Measurements from ENCODE around the gene NR3C2.

NR3C2 gene

GRCh38 chr4:148435654-148436406 lies 6.4 kb downstream of the NR3C2 start:
- WGBS (ENCODE audit: extremely low coverage, insufficient coverage, insufficient read length) = no CpG with 5 or more reads among the region's 16 CpGs

GRCh38 chr4:148434075-148434773 lies 8.0 kb downstream of the NR3C2 start:
- Histone ChIP-seq H4K91ac (ENCODE audit: low read depth, low read length) (no peak overlapping the region), H3K27me3 (ENCODE audit: insufficient read depth, low read length) (no peaks in the 10 kb centered on the region), H3K23ac (ENCODE audit: low read length) (no peak overlapping the region), H3K79me2 (ENCODE audit: control insufficient read depth, insufficient read depth, low read length, poor library complexity) (no peaks in the 10 kb centered on the region), H2AFZ (ENCODE audit: insufficient read depth, low read length, poor library complexity) (no peak overlapping the region), H3K14ac (ENCODE audit: low read length) (no peak overlapping the region), H4K8ac (ENCODE audit: low read depth, low read length) (no peak overlapping the region), H3K9ac (ENCODE audit: low read length) (no peak overlapping the region), H3K4me2 (ENCODE audit: low read length) (no peak overlapping the region), H4K12ac (ENCODE audit: low read depth, low read length) (no peak overlapping the region), H3K79me1 (ENCODE audit: low read length) (no peaks in the 10 kb centered on the region), H2BK12ac (ENCODE audit: low read length) (no peak overlapping the region), H2BK5ac (ENCODE audit: low read depth, low read length, poor library complexity) (no peak overlapping the region), H3K18ac (ENCODE audit: low read length) (no peak overlapping the region), H2BK120ac (ENCODE audit: insufficient read depth, low read length, poor library complexity) (no peak overlapping the region), H3K36me3 (ENCODE audit: control insufficient read depth in 1 of 2, insufficient read depth in 2 of 2, low read length in 2 of 2) (no peaks in the 10 kb centered on the region), H3K4me3 (ENCODE audit: low read depth, low read length) (no peak overlapping the region), H3K4me1 (ENCODE audit: control insufficient read depth in 1 of 2, insufficient read depth in 2 of 2, low read length in 2 of 2) (no peaks in the 10 kb centered on the region), H2AK5ac (ENCODE audit: low read length) (no peak overlapping the region), H3K9me3 (ENCODE audit: insufficient read depth, low read depth, low read length) (no peaks in the 10 kb centered on the region), H3K4ac (ENCODE audit: low read depth, low read length) (no peak overlapping the region), H3K27ac (ENCODE audit: low read depth, low read length) (no peak overlapping the region)
- no peak for DNase-seq
- no CpG with 5 or more reads among the region's 2 CpGs for WGBS (ENCODE audit: extremely low coverage, insufficient coverage, insufficient read length)

More at GRCh38 chr4:148435654-148436406, 6.4 kb downstream of the NR3C2 start:
- Histone ChIP-seq H3K79me1 (ENCODE audit: low read length) (no peaks in the 10 kb centered on the region), H2AK5ac (ENCODE audit: low read length) (no peak overlapping the region), H3K14ac (ENCODE audit: low read length) (no peak overlapping the region), H3K23ac (ENCODE audit: low read length) (no peak overlapping the region), H3K79me2 (ENCODE audit: control insufficient read depth, insufficient read depth, low read length, poor library complexity) (no peaks in the 10 kb centered on the region), H2AFZ (ENCODE audit: insufficient read depth, low read length, poor library complexity) (no peak overlapping the region), H2BK5ac (ENCODE audit: low read depth, low read length, poor library complexity) (no peak overlapping the region), H3K27ac (ENCODE audit: low read depth, low read length) (no peak overlapping the region), H3K4me3 (ENCODE audit: low read depth, low read length) (no peak overlapping the region), H3K9ac (ENCODE audit: low read length) (no peak overlapping the region), H2BK12ac (ENCODE audit: low read length) (no peak overlapping the region), H2BK120ac (ENCODE audit: insufficient read depth, low read length, poor library complexity) (no peak overlapping the region), H4K8ac (ENCODE audit: low read depth, low read length) (no peak overlapping the region), H3K27me3 (ENCODE audit: insufficient read depth, low read length) (no peaks in the 10 kb centered on the region), H4K12ac (ENCODE audit: low read depth, low read length) (no peak overlapping the region), H3K4me1 (ENCODE audit: control insufficient read depth in 1 of 2, insufficient read depth in 2 of 2, low read length in 2 of 2) (no peaks in the 10 kb centered on the region), H4K91ac (ENCODE audit: low read depth, low read length) (no peak overlapping the region), H3K18ac (ENCODE audit: low read length) (no peak overlapping the region), H3K4ac (ENCODE audit: low read depth, low read length) (no peak overlapping the region), H3K36me3 (ENCODE audit: control insufficient read depth in 1 of 2, insufficient read depth in 2 of 2, low read length in 2 of 2) (no peaks in the 10 kb centered on the region), H3K4me2 (ENCODE audit: low read length) (no peak overlapping the region), H3K9me3 (ENCODE audit: insufficient read depth, low read depth, low read length) (no peaks in the 10 kb centered on the region)
- no peak for DNase-seq

GRCh38 chr4:148431401-148431800 lies 10.8 kb downstream of the NR3C2 start:
- WGBS (ENCODE audit: extremely low coverage, insufficient coverage, insufficient read length) = no CpG with 5 or more reads among the region's 4 CpGs
- no peak overlapping the region for H3K14ac ChIP-seq (ENCODE audit: low read length)
- H3K79me1 ChIP-seq (ENCODE audit: low read length) = no peaks in the 10 kb centered on the region
- H3K36me3 ChIP-seq (ENCODE audit: control insufficient read depth in 1 of 2, insufficient read depth in 2 of 2, low read length in 2 of 2) = no peaks in the 10 kb centered on the region
- H3K4me3 ChIP-seq (ENCODE audit: low read depth, low read length) = no peak overlapping the region
- no peak overlapping the region for H3K4me2 ChIP-seq (ENCODE audit: low read length)
- H3K4me1 ChIP-seq (ENCODE audit: control insufficient read depth in 1 of 2, insufficient read depth in 2 of 2, low read length in 2 of 2) = no peaks in the 10 kb centered on the region
- no peak overlapping the region for H4K91ac ChIP-seq (ENCODE audit: low read depth, low read length)
- H3K23ac ChIP-seq (ENCODE audit: low read length) = no peak overlapping the region
- H3K27ac ChIP-seq (ENCODE audit: low read depth, low read length) = no peak overlapping the region
- H2AFZ ChIP-seq (ENCODE audit: insufficient read depth, low read length, poor library complexity) = no peak overlapping the region
- no peak overlapping the region for H2BK5ac ChIP-seq (ENCODE audit: low read depth, low read length, poor library complexity)
- no peaks in the 10 kb centered on the region for H3K9me3 ChIP-seq (ENCODE audit: insufficient read depth, low read depth, low read length)
- H2BK12ac ChIP-seq (ENCODE audit: low read length) = no peak overlapping the region
- H3K9ac ChIP-seq (ENCODE audit: low read length) = no peak overlapping the region
- no peak overlapping the region for H4K8ac ChIP-seq (ENCODE audit: low read depth, low read length)
- no peaks in the 10 kb centered on the region for H3K27me3 ChIP-seq (ENCODE audit: insufficient read depth, low read length)
- no peak overlapping the region for H4K12ac ChIP-seq (ENCODE audit: low read depth, low read length)
- H2AK5ac ChIP-seq (ENCODE audit: low read length) = no peak overlapping the region
- no peaks in the 10 kb centered on the region for H3K79me2 ChIP-seq (ENCODE audit: control insufficient read depth, insufficient read depth, low read length, poor library complexity)
- no peak for DNase-seq
- no peak overlapping the region for H3K18ac ChIP-seq (ENCODE audit: low read length)
- no peak overlapping the region for H2BK120ac ChIP-seq (ENCODE audit: insufficient read depth, low read length, poor library complexity)
- H3K4ac ChIP-seq (ENCODE audit: low read depth, low read length) = no peak overlapping the region

- Histone ChIP-seq H3K4me3 (ENCODE audit: low read depth, low read length) (no peak overlapping the region), H2BK12ac (ENCODE audit: low read length) (no peak overlapping the region), H3K27me3 (ENCODE audit: insufficient read depth, low read length) (no peaks in the 10 kb centered on the region), H3K36me3 (ENCODE audit: control insufficient read depth in 1 of 2, insufficient read depth in 2 of 2, low read length in 2 of 2) (no peaks in the 10 kb centered on the region), H3K18ac (ENCODE audit: low read length) (no peak overlapping the region), H2BK5ac (ENCODE audit: low read depth, low read length, poor library complexity) (no peak overlapping the region), H4K8ac (ENCODE audit: low read depth, low read length) (no peak overlapping the region), H2BK120ac (ENCODE audit: insufficient read depth, low read length, poor library complexity) (no peak overlapping the region), H3K4me2 (ENCODE audit: low read length) (no peak overlapping the region), H2AK5ac (ENCODE audit: low read length) (no peak overlapping the region), H3K23ac (ENCODE audit: low read length) (no peak overlapping the region), H4K91ac (ENCODE audit: low read depth, low read length) (no peak overlapping the region), H3K79me2 (ENCODE audit: control insufficient read depth, insufficient read depth, low read length, poor library complexity) (no peaks in the 10 kb centered on the region), H3K14ac (ENCODE audit: low read length) (no peak overlapping the region), H3K79me1 (ENCODE audit: low read length) (no peaks in the 10 kb centered on the region), H3K9me3 (ENCODE audit: insufficient read depth, low read depth, low read length) (no peaks in the 10 kb centered on the region), H3K9ac (ENCODE audit: low read length) (no peak overlapping the region), H4K12ac (ENCODE audit: low read depth, low read length) (no peak overlapping the region), H3K27ac (ENCODE audit: low read depth, low read length) (no peak overlapping the region), H3K4me1 (ENCODE audit: control insufficient read depth in 1 of 2, insufficient read depth in 2 of 2, low read length in 2 of 2) (no peaks in the 10 kb centered on the region), H3K4ac (ENCODE audit: low read depth, low read length) (no peak overlapping the region), H2AFZ (ENCODE audit: insufficient read depth, low read length, poor library complexity) (no peak overlapping the region)
- DNase-seq = peak in 1 of 2 donors; percentile 12
- WGBS (ENCODE audit: extremely low coverage, insufficient coverage, insufficient read length) = no CpG with 5 or more reads among the region's 3 CpGs
Measured at GRCh38 chr4:148430854-148431253, 11.4 kb downstream of the NR3C2 start.
